Parathyroid adenoma (tissue), 2 donors: Measurements from ENCODE around the gene RASGRP4.

Experiments
- H2AFZ ChIP-seq: fragments of 300-600 bp; sonication (generic); one replicate; pipeline ENCODE4 v1.7.0; 2017; ENCODE audit warnings: antibody characterized with exemption, mild to moderate bottlenecking
- H3K27ac ChIP-seq: fragments of 300-600 bp; sonication (generic); one replicate; pipeline ENCODE4 v1.7.0; 2017
- H3K27me3 ChIP-seq: fragments of 300-600 bp; sonication (generic); one replicate; pipeline ENCODE4 v1.7.0; 2017; ENCODE audit warnings: low read length; ENCODE audit not compliant: control insufficient read depth, insufficient read depth
- H3K36me3 ChIP-seq: fragments of 300-600 bp; sonication (generic); one replicate; pipeline ENCODE4 v1.7.0; 2017; ENCODE audit warnings: low read length; ENCODE audit not compliant: control insufficient read depth, insufficient read depth
- H3K4me1 ChIP-seq: fragments of 300-600 bp; sonication (generic); one replicate; pipeline ENCODE4 v1.7.0; 2017; ENCODE audit warnings: control low read depth
- H3K4me2 ChIP-seq: fragments of 300-600 bp; sonication (generic); one replicate; pipeline ENCODE4 v1.7.0; 2017; ENCODE audit warnings: low read length
- H3K4me3 ChIP-seq: fragments of 300-600 bp; sonication (generic); one replicate; pipeline ENCODE4 v1.7.0; 2017; ENCODE audit warnings: low read depth, low read length
- H3K79me2 ChIP-seq: fragments of 300-600 bp; sonication (generic); one replicate; pipeline ENCODE4 v1.7.0; 2017; ENCODE audit warnings: control low read depth
- H3K9ac ChIP-seq: fragments of 300-600 bp; sonication (generic); one replicate; pipeline ENCODE4 v1.7.0; 2017; ENCODE audit warnings: mild to moderate bottlenecking
- H3K9me3 ChIP-seq: fragments of 300-600 bp; sonication (generic); one replicate; pipeline ENCODE4 v1.7.0; 2017; ENCODE audit warnings: low read length; ENCODE audit not compliant: control insufficient read depth
- TF ChIP-seq, protein P1 (sequence below): fragments of 300-600 bp; sonication (generic); IDR thresholded peaks from one replicate; pipeline ENCODE4 v1.7.0; 2017; ENCODE audit warnings: antibody characterized with exemption, mild to moderate bottlenecking
- donor health status: primary hyperparathyroidism.

RASGRP4 gene

DNA sequence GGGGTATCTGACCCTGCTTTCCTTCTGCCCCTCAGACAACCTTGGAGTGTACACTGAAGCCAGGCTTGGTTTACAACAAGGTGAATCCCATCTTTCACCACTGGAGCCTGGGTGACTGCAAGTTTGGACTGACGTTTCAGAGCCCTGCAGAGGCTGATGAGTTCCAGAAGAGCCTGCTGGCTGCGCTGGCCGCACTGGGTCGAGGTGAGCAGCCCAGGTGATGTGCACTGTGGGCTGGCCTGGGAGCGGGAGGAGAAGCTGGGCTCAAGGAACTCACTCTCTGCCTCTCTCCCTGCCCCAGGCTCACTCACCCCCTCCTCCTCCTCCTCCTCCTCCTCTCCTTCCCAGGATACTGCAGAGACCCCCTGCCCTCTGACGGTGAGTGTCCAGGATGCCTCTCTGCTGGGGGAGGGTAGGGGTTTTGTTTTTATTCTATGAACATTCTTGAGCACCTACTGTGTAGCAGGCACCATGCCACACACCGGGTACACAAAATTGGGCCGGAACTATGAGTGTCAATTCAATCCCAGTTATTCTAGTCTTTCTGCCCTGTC, 34.0 kb downstream of the RASGRP4 start:
- H3K36me3 ChIP-seq: no peaks in the 10 kb centered on the region
- no peak overlapping the region for H3K27ac ChIP-seq
- H3K27me3 ChIP-seq: no peaks in the 10 kb centered on the region
- no peak overlapping the region for H3K4me3 ChIP-seq
- no peak overlapping the region for H3K4me2 ChIP-seq
- H2AFZ ChIP-seq: no peak overlapping the region
- H3K9me3 ChIP-seq: no peaks in the 10 kb centered on the region
- H3K4me1 ChIP-seq: no peaks in the 10 kb centered on the region
- no peaks in the 10 kb centered on the region for H3K79me2 ChIP-seq
- TF ChIP-seq, protein P1, sequence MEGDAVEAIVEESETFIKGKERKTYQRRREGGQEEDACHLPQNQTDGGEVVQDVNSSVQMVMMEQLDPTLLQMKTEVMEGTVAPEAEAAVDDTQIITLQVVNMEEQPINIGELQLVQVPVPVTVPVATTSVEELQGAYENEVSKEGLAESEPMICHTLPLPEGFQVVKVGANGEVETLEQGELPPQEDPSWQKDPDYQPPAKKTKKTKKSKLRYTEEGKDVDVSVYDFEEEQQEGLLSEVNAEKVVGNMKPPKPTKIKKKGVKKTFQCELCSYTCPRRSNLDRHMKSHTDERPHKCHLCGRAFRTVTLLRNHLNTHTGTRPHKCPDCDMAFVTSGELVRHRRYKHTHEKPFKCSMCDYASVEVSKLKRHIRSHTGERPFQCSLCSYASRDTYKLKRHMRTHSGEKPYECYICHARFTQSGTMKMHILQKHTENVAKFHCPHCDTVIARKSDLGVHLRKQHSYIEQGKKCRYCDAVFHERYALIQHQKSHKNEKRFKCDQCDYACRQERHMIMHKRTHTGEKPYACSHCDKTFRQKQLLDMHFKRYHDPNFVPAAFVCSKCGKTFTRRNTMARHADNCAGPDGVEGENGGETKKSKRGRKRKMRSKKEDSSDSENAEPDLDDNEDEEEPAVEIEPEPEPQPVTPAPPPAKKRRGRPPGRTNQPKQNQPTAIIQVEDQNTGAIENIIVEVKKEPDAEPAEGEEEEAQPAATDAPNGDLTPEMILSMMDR: no peak
- no peak overlapping the region for H3K9ac ChIP-seq

DNA sequence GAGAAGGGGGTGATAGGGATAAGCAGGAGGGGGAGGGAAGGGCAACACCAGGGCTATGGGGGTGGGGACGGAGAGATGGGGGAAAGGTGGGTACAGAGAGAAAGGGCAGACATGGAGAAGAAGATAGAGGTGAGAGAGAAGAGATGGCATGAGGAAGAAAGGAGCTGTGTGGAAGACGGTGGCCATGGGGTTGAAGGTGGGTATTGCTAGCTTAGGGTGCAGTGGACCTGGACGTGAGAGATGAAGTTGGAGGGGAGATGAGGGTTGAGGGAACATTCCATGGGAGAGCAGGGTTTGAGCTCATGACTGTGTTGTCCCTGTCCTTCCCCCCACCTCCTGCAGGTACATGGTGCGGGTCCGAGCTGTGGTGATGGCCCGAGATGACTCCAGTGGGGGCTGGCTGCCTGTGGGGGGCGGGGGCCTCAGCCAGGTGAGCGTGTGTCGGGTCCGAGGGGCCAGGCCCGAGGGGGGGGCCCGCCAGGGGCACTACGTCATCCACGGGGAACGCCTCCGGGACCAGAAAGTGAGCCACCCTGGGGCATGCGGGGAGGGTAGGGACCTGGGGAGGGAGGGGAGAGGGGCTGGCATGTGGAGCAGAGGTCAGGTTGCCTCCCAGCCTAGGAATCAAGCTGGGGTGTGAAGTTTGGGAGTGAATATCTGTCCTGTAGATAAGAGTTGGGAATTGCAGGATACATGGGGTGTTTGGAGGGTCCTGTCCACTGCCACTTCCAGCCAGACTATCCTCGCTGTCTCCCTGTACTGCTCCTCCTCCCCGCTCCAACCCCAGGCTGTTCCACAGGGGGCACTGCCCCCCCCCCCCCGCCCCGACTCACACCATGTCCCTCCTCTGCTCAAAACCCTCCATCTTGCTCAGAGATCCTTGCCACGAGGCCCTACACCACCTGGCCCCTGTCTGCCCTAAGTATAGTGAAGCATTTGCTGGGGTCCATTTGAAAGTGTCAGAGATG, 35.8 kb downstream of the RASGRP4 start:
- Histone ChIP-seq H3K27ac (no peak overlapping the region), H3K27me3 (no peaks in the 10 kb centered on the region), H3K9ac (no peak overlapping the region), H3K79me2 (no peaks in the 10 kb centered on the region), H3K36me3 (no peaks in the 10 kb centered on the region), H3K4me3 (no peak overlapping the region), H2AFZ (no peak overlapping the region), H3K4me1 (no peaks in the 10 kb centered on the region), H3K4me2 (no peak overlapping the region), H3K9me3 (no peaks in the 10 kb centered on the region)
- TF ChIP-seq, protein P1: no peak

DNA sequence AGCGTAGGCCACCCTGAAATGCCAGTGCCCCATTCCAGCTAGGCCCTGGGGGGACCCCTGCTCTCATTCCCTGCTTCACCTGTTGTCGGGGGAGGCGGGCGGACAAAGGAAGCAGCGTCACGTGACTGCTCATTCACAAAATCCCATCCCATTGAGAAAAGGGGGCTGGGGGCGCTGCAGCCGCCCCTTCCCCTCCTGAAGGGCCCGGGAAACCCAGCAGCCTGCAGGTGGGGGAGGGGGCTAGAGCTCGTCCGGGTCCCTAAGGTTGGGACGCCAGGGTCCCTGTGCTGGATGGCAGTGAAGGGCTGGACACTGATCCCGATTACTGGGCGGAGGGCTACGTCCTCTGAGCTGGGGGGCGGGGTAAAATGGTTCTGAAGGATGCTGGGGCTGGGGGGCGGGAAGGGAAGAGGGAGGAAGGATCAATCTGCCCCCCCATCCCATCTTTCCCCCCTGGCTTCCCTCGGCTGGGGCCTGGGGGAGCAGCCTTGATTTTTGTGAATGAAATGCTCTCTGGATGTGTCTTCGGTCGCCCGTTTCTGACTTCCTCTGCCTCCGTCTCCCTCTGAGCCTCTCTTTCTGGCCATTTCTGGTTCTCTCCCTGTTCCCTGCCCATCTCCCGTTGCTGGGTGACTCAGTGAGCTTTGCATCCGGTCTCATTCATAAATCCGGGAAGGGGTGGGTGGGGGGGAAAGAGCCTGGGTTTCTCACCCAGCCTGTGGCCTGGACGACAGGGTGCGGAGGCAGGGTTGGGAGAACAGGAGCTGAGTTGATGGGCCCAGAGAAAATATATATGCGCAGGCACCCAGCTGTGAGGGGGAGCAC, 36.7 kb downstream of the RASGRP4 start:
- H2AFZ ChIP-seq: peak overlapping the region; percentile 88
- H3K4me1 ChIP-seq: no peaks in the 10 kb centered on the region
- no peaks in the 10 kb centered on the region for H3K9me3 ChIP-seq
- peak overlapping the region; percentile 99 for H3K4me2 ChIP-seq
- H3K79me2 ChIP-seq: no peaks in the 10 kb centered on the region
- H3K27me3 ChIP-seq: no peaks in the 10 kb centered on the region
- H3K36me3 ChIP-seq: no peaks in the 10 kb centered on the region
- no peak overlapping the region for H3K9ac ChIP-seq
- H3K27ac ChIP-seq: peak overlapping the region; percentile 48
- TF ChIP-seq, protein P1: no peak
- peak overlapping the region; percentile 87 for H3K4me3 ChIP-seq

DNA sequence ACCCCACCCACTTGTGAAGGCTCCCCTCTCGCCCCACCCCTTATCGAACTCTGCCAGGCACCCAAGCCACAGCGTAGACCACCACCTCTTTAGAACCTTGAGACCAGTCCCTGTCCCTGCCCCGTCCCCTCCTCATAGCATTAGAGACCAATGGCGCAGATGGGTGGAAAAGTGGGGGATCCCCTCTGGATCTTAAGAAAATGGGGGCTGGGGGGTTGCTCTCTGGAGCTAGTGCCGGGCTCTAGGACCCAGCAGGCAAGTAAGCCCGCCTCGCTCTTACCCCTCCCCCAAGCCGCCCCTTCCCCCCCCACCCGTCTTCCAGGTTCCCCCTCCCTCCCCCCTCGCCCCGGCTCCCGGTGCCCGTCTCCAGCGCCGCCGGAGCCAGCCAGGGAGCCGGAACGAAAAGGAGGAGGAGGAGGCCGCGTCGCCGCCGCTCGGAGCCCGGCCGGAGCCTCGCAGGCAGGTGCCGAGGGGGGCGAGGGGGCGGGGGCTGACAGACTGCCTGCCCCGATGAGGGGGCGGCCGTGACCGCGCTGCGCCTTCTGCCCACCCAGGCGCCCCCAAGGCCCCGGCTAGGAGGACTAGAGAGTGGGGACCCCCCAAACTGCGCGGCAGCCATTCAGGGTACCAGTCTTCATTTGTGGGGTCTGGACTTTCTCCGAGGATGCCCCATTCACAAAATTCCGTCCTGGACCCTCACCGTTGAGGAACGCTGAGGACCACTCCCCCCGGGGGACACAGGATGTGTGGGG, 37.5 kb downstream of the RASGRP4 start, which contains the start of gene SPRED3:
Gene SPRED3 (plus strand): TSS at position 349 of the 752 bp plus-strand sequence. CDS start 1,606 bp downstream, outside the sequence.
- Histone ChIP-seq H3K79me2 (no peaks in the 10 kb centered on the region), H3K4me2 (peak within 1 kb of the TSS; percentile 99), H3K36me3 (no peaks in the 10 kb centered on the region), H2AFZ (peak within 1 kb of the TSS; percentile 88), H3K4me3 (peak within 1 kb of the TSS; percentile 87), H3K27me3 (no peaks in the 10 kb centered on the region), H3K9me3 (no peaks in the 10 kb centered on the region), H3K9ac (no peak within 1 kb of the TSS), H3K27ac (peak within 1 kb of the TSS; percentile 74), H3K4me1 (no peaks in the 10 kb centered on the region)
- TF ChIP-seq, protein P1: no peak
